Activated CD8-positive, alpha-beta memory T cell treated with anti-CD3 and anti-CD28 coated beads for 36 hours (primary cell): ENCODE results near the gene COPE. TPM values are rescaled to one million over a fixed set of nuclear protein-coding genes. Genes with fewer than 3 reads are reported as not detected.

Experiments
- CTCF ChIA-PET: fragments of 350-600 bp; sonication (Branson Sonifier 250); formaldehyde crosslinking; loops from one replicate; lab custom pipeline; 2021; ENCODE audit warnings: antibody characterized with exemption; lab: Charles Lee
- POLR2A ChIA-PET: fragments of 350-600 bp; sonication (Branson Sonifier 250); formaldehyde crosslinking; loops from one replicate; lab custom pipeline; 2021; ENCODE audit warnings: antibody characterized with exemption; lab: Charles Lee
- total RNA-seq, 2 experiments: library from RNA; stranded (reverse); gene quantifications; one replicate each; pipeline ENCODE4 v1.2.3, GENCODE V29; 2021

Gene COPE
- total RNA-seq, 2 experiments from 2014 or later, result 164 to 184 TPM

GRCh38 chr19:18879579-18880373 lies 39.4 kb downstream of the COPE start:
- ChIA-PET CTCF (interaction anchor here (0.6 to 0.9 kb wide), 2 partner anchors 24 to 166 kb away, joined by 3 read pairs; no protein-coding TSS in a partner anchor), POLR2A (interaction anchor here (0.6 kb wide), 1 partner anchor 84 kb away, joined by 8 read pairs; no protein-coding TSS in a partner anchor)

GRCh38 chr19:18878858-18879578 lies 40.2 kb downstream of the COPE start:
- POLR2A ChIA-PET, result interaction anchor here (0.6 kb wide), 1 partner anchor 83 kb away, joined by 8 read pairs; no protein-coding TSS in a partner anchor
- CTCF ChIA-PET, result no interaction called here

- POLR2A ChIA-PET, result interaction anchor here (0.5 kb wide), 1 partner anchor 120 kb away, joined by 8 read pairs; no protein-coding TSS in a partner anchor
- CTCF ChIA-PET, result interaction anchor here (1.1 kb wide), 1 partner anchor 12 kb away, joined by 4 read pairs; no protein-coding TSS in a partner anchor
Measured at GRCh38 chr19:18878058-18878797, 41.0 kb downstream of the COPE start.

- ChIA-PET POLR2A (interaction anchor here (0.6 to 0.7 kb wide), 2 partner anchors 42 to 63 kb away, joined by 3 read pairs; partner anchors contain the start of genes COPE and DDX49), CTCF (interaction anchor here (0.6 to 0.7 kb wide), 4 partner anchors 12 to 395 kb away, joined by 3 to 4 read pairs (median 4); no protein-coding TSS in a partner anchor)
Measured at GRCh38 chr19:18876865-18877264, 42.3 kb downstream of the COPE start.

GRCh38 chr19:18875726-18876125 lies 43.5 kb downstream of the COPE start:
- ChIA-PET CTCF (no interaction called here), POLR2A (no interaction called here)

GRCh38 chr19:18871543-18871942 lies 47.6 kb downstream of the COPE start:
- ChIA-PET POLR2A (interaction anchor here (0.7 kb wide), 1 partner anchor 10 kb away, joined by 5 read pairs; no protein-coding TSS in a partner anchor), CTCF (interaction anchor here (0.7 to 1.8 kb wide), 2 partner anchors 24 to 443 kb away, joined by 3 to 5 read pairs; no protein-coding TSS in a partner anchor)

- ChIA-PET CTCF (interaction anchor here (1.8 kb wide), 1 partner anchor 23 kb away, joined by 5 read pairs; no protein-coding TSS in a partner anchor), POLR2A (interaction anchor here (0.6 to 0.7 kb wide), 2 partner anchors 9 to 336 kb away, joined by 3 to 5 read pairs; no protein-coding TSS in a partner anchor)
Measured at GRCh38 chr19:18870531-18871172, 48.5 kb downstream of the COPE start.

- POLR2A ChIA-PET, result no interaction called here
- CTCF ChIA-PET, result no interaction called here
Measured at GRCh38 chr19:18869781-18870530, 49.2 kb downstream of the COPE start.

- ChIA-PET POLR2A (no interaction called here), CTCF (no interaction called here)
Measured at GRCh38 chr19:18869023-18869618, 50.1 kb downstream of the COPE start.

GRCh38 chr19:18868380-18869022 lies 50.7 kb downstream of the COPE start:
- CTCF ChIA-PET, result interaction anchor here (1.8 kb wide), 1 partner anchor 28 kb away, joined by 6 read pairs; no protein-coding TSS in a partner anchor

GRCh38 chr19:18867751-18868150 lies 51.4 kb downstream of the COPE start:
- ChIA-PET CTCF (interaction anchor here (0.5 to 1.8 kb wide), 6 partner anchors 12 to 162 kb away, joined by 3 to 9 read pairs (median 4); partner anchors contain the start of genes COPE, DDX49 and UPF1), POLR2A (no interaction called here)

More at GRCh38 chr19:18868380-18869022, 50.7 kb downstream of the COPE start:
- POLR2A ChIA-PET, result no interaction called here

- POLR2A ChIA-PET, result no interaction called here
- CTCF ChIA-PET, result interaction anchor here (0.5 to 2.0 kb wide), 7 partner anchors 11 to 161 kb away, joined by 3 to 9 read pairs (median 5); partner anchors contain the start of genes COPE, DDX49 and UPF1
Measured at GRCh38 chr19:18867199-18867598, 52.0 kb downstream of the COPE start.

GRCh38 chr19:18866800-18867123 lies 52.4 kb downstream of the COPE start:
- ChIA-PET POLR2A (no interaction called here), CTCF (interaction anchor here (1.0 to 2.0 kb wide), 6 partner anchors 11 to 95 kb away, joined by 3 to 9 read pairs (median 5); partner anchors contain the start of gene UPF1)

- ChIA-PET POLR2A (interaction anchor here (1.0 kb wide), 1 partner anchor 277 kb away, joined by 4 read pairs; no protein-coding TSS in a partner anchor), CTCF (interaction anchor here (0.7 to 2.0 kb wide), 5 partner anchors 11 to 142 kb away, joined by 3 to 9 read pairs (median 4); no protein-coding TSS in a partner anchor)
Measured at GRCh38 chr19:18865973-18866799, 53.0 kb downstream of the COPE start.
